22Rv1 (cell line): ENCODE results near the gene QPCTL.

Experiments used
- CTCF ChIP-seq: fragments of 450-650 bp; IDR thresholded peaks from 2 replicates; pipeline ENCODE4 v1.5.1; 2017; ENCODE audit warnings: mild to moderate bottlenecking
- ZFX ChIP-seq: fragments of 450-650 bp; IDR thresholded peaks from 2 replicates; pipeline ENCODE4 v1.6.1; 2017; ENCODE audit warnings: antibody characterized with exemption, borderline replicate concordance

DNA sequence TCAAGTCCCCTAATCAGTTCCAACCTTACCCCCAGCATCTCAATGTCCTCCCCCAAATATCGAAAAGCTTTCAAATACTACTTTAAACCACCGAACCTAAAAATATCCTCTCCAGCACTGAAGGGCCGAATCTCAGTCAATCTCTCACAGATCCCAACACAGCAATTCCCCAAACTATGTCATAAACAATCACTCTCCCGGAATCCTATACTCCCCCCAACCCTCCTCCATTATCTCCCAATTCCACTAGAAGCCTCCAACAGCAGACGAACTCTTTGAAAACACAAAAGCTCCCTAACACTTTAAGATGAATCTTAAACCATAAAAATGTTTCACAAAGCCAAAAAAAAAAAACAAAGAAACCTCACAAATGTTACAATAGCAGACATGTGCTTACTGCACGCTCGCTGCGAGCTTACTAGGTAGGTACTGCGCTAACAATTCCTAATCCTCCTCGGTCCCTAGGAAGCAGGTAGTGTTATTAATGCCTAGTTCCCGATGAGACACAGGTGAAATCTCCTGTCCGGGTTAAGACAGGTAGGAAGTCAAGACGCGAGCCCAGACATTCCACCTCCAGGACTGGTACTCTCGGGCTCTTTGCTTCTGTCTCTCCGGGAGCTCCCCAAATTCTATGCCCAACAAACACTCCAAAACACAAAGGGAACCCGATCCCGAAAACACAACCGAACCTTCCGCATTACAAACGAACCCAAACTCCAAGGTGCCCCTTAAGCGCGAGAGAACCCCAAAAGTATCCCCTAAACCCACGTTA lies 24.1 kb downstream of the QPCTL start:
- TF ChIP-seq CTCF (no peak), ZFX (no peak)
